Keratinocyte (primary cell): ENCODE results near the gene ASTN1. TPM values are rescaled to one million over a fixed set of nuclear protein-coding genes. Genes with fewer than 3 reads are reported as not detected.

Experiments used
- DNase-seq: peaks from one replicate; pipeline ENCODE4 v3.0.0-alpha.2; 2011; ENCODE audit warnings: low read depth, missing footprints, low spot score
- FAIRE-seq: peaks from 2 replicates; lab custom pipeline; 2011; peaks lifted over from hg19 to GRCh38; lab: Jason Lieb, UNC
- H2AFZ ChIP-seq: 2 replicates; pipeline ENCODE4 v1.6.0; 2012; ENCODE audit warnings: low read length, control low read depth, inconsistent platforms; ENCODE audit not compliant: control insufficient read depth
- H3K27ac ChIP-seq: 2 replicates; pipeline ENCODE4 v1.5.1; 2011; ENCODE audit warnings: low read length; ENCODE audit not compliant: control insufficient read depth, insufficient read depth
- H3K27me3 ChIP-seq: 3 replicates; pipeline ENCODE4 v1.6.0; 2011; ENCODE audit warnings: low read length; ENCODE audit not compliant: control insufficient read depth, insufficient read depth; ENCODE audit errors: extremely low read depth
- H3K36me3 ChIP-seq, 2 experiments: 2 replicates in 1 of 2; 3 replicates in 1 of 2; pipeline ENCODE4 v1.5.1; 2011; ENCODE audit warnings: low read length in 2 of 2, mild to moderate bottlenecking in 1 of 2; ENCODE audit not compliant: control insufficient read depth in 2 of 2, insufficient read depth in 2 of 2; ENCODE audit errors: extremely low read depth in 1 of 2
- H3K4me1 ChIP-seq: 3 replicates; pipeline ENCODE4 v1.5.1; 2011; ENCODE audit warnings: low read length; ENCODE audit not compliant: control insufficient read depth, insufficient read depth; ENCODE audit errors: extremely low read depth
- H3K4me2 ChIP-seq: 3 replicates; pipeline ENCODE4 v1.6.0; 2011; ENCODE audit warnings: low read depth, low read length; ENCODE audit not compliant: control insufficient read depth, insufficient read depth; ENCODE audit errors: extremely low read depth
- H3K4me3 ChIP-seq, 3 experiments: fragments of 200-600 bp in 1 of 3; sonication (generic) in 1 of 3; 2 replicates in 2 of 3; 3 replicates in 1 of 3; pipeline ENCODE4 v1.5.1; 2011 to 2016; ENCODE audit warnings: low read length in 3 of 3, mild to moderate bottlenecking in 3 of 3, control low read depth in 2 of 3, inconsistent platforms in 1 of 3, low read depth in 1 of 3, mixed read lengths in 1 of 3, mixed run types in 1 of 3, moderate library complexity in 1 of 3; ENCODE audit not compliant: control insufficient read depth in 2 of 3, insufficient read depth in 2 of 3; ENCODE audit errors: extremely low read depth in 1 of 3
- H3K79me2 ChIP-seq: 2 replicates; pipeline ENCODE4 v1.6.0; 2012; ENCODE audit warnings: low read length; ENCODE audit not compliant: control insufficient read depth, insufficient read depth
- H3K9ac ChIP-seq: 3 replicates; pipeline ENCODE4 v1.6.0; 2011; ENCODE audit warnings: low read length; ENCODE audit not compliant: control insufficient read depth, insufficient read depth; ENCODE audit errors: extremely low read depth
- H3K9me1 ChIP-seq: 3 replicates; pipeline ENCODE4 v1.6.0; 2011; ENCODE audit warnings: low read length; ENCODE audit not compliant: control insufficient read depth, insufficient read depth; ENCODE audit errors: extremely low read depth
- H3K9me3 ChIP-seq: 2 replicates; pipeline ENCODE4 v1.5.1; 2012; ENCODE audit warnings: low read depth, low read length; ENCODE audit not compliant: control insufficient read depth
- H4K20me1 ChIP-seq: 3 replicates; pipeline ENCODE4 v1.6.0; 2011; ENCODE audit warnings: low read length; ENCODE audit not compliant: control insufficient read depth, insufficient read depth; ENCODE audit errors: extremely low read depth
- EZH2 ChIP-seq: IDR thresholded peaks from one replicate; pipeline ENCODE4 v1.6.1; 2012; ENCODE audit warnings: inconsistent platforms, mild to moderate bottlenecking, low read length, moderate library complexity
- dilution Hi-C: fragments of 300-500 bp; cut with MboI; formaldehyde crosslinking; loops from one replicate; pipeline ENCODE4 v1.7.0; 2020; ENCODE audit warnings: low sequenced_read_pairs; ENCODE audit not compliant: extremely low pct_ligation_motif_present
- polyA plus RNA-seq, 5 experiments: library from polyadenylated mRNA; depleted of rRNA in 3 of 5; stranded (reverse) in 3 of 5; stranded (forward) in 1 of 5; unstranded in 1 of 5; fragments of >200 nt; gene quantifications; 1 replicate in 1 of 5; 2 replicates in 3 of 5; 3 replicates in 1 of 5; pipeline versions ENCODE4 v1.2.1 to v1.2.3, GENCODE V29; 2011 to 2012; ENCODE audit warnings: missing spikeins in 2 of 5, low read depth in 1 of 5, low replicate concordance in 1 of 5
- TF ChIP-seq, protein P1 (sequence below), 3 experiments: IDR thresholded peaks in 1 of 3; conservative IDR thresholded peaks in 1 of 3; optimal IDR thresholded peaks in 1 of 3; 2 replicates in 2 of 3; 3 replicates in 1 of 3; pipeline versions ENCODE3 to v1.5.1; 2011; ENCODE audit warnings: low read length in 3 of 3, mild to moderate bottlenecking in 3 of 3, moderate library complexity in 2 of 3, control low read depth in 1 of 3, inconsistent platforms in 1 of 3; ENCODE audit not compliant: insufficient read depth in 2 of 3; ENCODE audit errors: extremely low read depth in 1 of 3

Gene ASTN1
- polyA plus RNA-seq, 1 donor (not counting 4 experiments of a cell fraction or from before 2014, with no cell fraction given): 0.08 TPM

DNA sequence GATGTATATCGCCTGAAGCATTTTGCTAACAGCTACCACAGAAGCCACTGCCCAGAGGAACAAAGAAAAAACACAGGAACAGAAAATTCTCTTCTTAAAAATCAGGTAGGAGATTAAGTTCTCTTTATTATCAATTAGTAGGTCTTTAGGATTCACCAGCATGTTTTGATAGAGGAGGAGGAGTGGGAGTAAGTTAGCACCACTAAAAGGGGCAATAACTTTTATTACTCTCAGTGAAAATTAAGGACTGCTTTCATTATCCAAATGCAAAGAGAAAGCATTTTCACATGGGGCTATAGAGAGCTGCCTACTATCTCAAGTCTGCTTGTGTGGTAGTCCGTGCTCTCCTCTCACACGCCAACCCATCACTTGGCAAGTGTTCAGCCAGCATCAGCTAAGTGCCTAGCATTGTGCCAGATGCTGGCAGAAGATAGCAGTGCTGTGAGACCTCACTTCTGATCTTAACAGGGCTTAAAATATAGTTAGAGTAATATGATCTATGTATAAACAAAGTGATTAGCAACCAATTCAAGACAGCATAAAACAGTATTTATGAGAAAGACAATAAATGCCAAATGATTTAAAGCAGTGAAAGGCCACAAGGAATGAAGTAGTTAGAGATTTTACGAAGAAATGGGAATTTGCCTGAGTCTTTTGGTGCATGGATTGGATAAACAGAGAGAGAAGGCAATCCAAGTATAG lies 39.8 kb downstream of the ASTN1 start:
- dilution Hi-C loops: no loop called here
- no peak for FAIRE-seq

DNA sequence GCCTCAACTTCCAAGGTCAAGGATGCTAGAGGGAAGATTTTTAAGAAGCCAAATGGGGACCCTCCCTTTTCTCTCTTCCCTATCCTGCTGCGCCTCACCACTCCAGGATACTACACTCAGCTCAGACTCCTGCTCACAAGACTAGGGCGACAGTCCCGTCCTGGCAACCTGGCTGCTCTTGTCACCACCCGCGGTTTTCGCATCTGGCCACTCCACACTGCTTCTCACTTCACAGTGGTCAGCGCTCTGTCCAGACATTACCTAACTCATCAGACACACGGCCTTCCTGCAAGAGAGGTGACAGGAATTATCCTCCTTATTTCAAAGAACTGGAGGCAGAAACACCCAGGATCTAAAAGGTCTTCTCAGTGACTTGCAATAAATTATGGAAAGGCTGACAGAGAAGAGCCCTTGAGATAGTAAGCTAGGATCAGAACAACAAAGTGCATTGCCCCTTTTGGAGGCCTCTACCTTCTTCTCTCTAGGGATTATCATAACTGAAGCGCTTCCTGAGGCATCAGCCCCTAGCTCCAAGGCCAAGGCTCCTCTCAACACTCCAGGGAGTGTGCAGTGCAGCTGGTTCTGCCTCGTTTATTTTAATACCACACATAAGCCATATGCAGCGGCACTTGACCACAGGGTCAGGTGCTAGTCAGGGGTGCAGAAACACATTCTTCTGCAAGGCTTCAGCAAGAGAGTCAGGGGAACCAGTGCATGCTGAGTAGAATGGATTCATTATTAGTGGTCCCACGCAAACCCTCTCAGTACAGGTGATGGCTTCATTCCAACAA lies 41.9 kb downstream of the ASTN1 start:
- H3K79me2 ChIP-seq: no peaks in the 10 kb centered on the region
- no peak overlapping the region for H3K27ac ChIP-seq
- FAIRE-seq: no peak
- H4K20me1 ChIP-seq: no peaks in the 10 kb centered on the region
- H3K9ac ChIP-seq: no peak overlapping the region
- H3K36me3 ChIP-seq: no peaks in the 10 kb centered on the region
- no peak overlapping the region for H3K4me2 ChIP-seq
- dilution Hi-C loops: no loop called here
- peaks cover 5% of the 10 kb centered on the region for H3K27me3 ChIP-seq
- no peak overlapping the region for H3K4me3 ChIP-seq
- no peak for TF ChIP-seq EZH2
- TF ChIP-seq, protein P1, sequence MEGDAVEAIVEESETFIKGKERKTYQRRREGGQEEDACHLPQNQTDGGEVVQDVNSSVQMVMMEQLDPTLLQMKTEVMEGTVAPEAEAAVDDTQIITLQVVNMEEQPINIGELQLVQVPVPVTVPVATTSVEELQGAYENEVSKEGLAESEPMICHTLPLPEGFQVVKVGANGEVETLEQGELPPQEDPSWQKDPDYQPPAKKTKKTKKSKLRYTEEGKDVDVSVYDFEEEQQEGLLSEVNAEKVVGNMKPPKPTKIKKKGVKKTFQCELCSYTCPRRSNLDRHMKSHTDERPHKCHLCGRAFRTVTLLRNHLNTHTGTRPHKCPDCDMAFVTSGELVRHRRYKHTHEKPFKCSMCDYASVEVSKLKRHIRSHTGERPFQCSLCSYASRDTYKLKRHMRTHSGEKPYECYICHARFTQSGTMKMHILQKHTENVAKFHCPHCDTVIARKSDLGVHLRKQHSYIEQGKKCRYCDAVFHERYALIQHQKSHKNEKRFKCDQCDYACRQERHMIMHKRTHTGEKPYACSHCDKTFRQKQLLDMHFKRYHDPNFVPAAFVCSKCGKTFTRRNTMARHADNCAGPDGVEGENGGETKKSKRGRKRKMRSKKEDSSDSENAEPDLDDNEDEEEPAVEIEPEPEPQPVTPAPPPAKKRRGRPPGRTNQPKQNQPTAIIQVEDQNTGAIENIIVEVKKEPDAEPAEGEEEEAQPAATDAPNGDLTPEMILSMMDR (optimal IDR thresholded peaks at IDR 0.05 in 1 of 3, IDR thresholded peaks at IDR 0.05 in 1 of 3, conservative IDR thresholded peaks at IDR 0.05 in 1 of 3; ENCODE audit: extremely low read depth in 1 of 3, insufficient read depth in 2 of 3, low read length in 3 of 3): no peak
- H3K4me1 ChIP-seq: no peaks in the 10 kb centered on the region
- H3K9me3 ChIP-seq: no peaks in the 10 kb centered on the region
- no peak for DNase-seq
- H2AFZ ChIP-seq: no peak overlapping the region
- no peaks in the 10 kb centered on the region for H3K9me1 ChIP-seq

More for the DNA sequence above, 39.8 kb downstream of the ASTN1 start:
- TF ChIP-seq, protein P1 (optimal IDR thresholded peaks at IDR 0.05 in 1 of 3, IDR thresholded peaks at IDR 0.05 in 1 of 3, conservative IDR thresholded peaks at IDR 0.05 in 1 of 3; ENCODE audit: extremely low read depth in 1 of 3, insufficient read depth in 2 of 3, low read length in 3 of 3): no peak
- no peak for TF ChIP-seq EZH2
- Histone ChIP-seq H3K27me3 (peaks cover 5% of the 10 kb centered on the region), H3K4me2 (no peak overlapping the region), H4K20me1 (no peaks in the 10 kb centered on the region), H3K79me2 (no peaks in the 10 kb centered on the region), H3K9me1 (no peaks in the 10 kb centered on the region), H3K9me3 (no peaks in the 10 kb centered on the region), H3K27ac (no peak overlapping the region), H3K4me3 (no peak overlapping the region), H3K4me1 (no peaks in the 10 kb centered on the region), H3K36me3 (no peaks in the 10 kb centered on the region), H3K9ac (no peak overlapping the region), H2AFZ (no peak overlapping the region)
- DNase-seq: no peak
